HEK293 (cell line): Measurements from ENCODE around the gene ANKRD52.

Source experiments
- BCL6B ChIP-seq: fragments of 450-650 bp; formaldehyde crosslinking; IDR thresholded peaks from 2 replicates; pipeline ENCODE4 v1.5.1; 2017; ENCODE audit warnings: missing biosample characterization, missing genetic modification characterization
- INSM2 ChIP-seq: fragments of 450-650 bp; formaldehyde crosslinking; IDR thresholded peaks from 2 replicates; pipeline ENCODE4 v1.5.1; 2016; ENCODE audit warnings: missing biosample characterization, missing genetic modification characterization
- KLF16 ChIP-seq: fragments of 450-650 bp; formaldehyde crosslinking; IDR thresholded peaks from 2 replicates; pipeline ENCODE4 v1.5.1; 2017; ENCODE audit warnings: missing biosample characterization, missing genetic modification characterization
- OSR2 ChIP-seq: fragments of 450-650 bp; formaldehyde crosslinking; IDR thresholded peaks from 2 replicates; pipeline ENCODE4 v1.5.1; 2016; ENCODE audit warnings: missing biosample characterization, missing genetic modification characterization
- SALL2 ChIP-seq: fragments of 450-650 bp; formaldehyde crosslinking; IDR thresholded peaks from 2 replicates; pipeline ENCODE4 v1.5.0; 2017; ENCODE audit warnings: missing biosample characterization, mild to moderate bottlenecking, missing genetic modification characterization, borderline replicate concordance
- SETDB1 ChIP-seq: IDR thresholded peaks from one replicate; pipeline ENCODE4 v1.6.1; 2017; ENCODE audit warnings: mild to moderate bottlenecking, low read length, moderate library complexity, mixed read lengths; ENCODE audit not compliant: insufficient read length
- SP2 ChIP-seq: fragments of 450-650 bp; formaldehyde crosslinking; IDR thresholded peaks from 2 replicates; pipeline ENCODE4 v1.5.1; 2016; ENCODE audit warnings: missing biosample characterization, missing genetic modification characterization
- SP3 ChIP-seq: fragments of 450-650 bp; formaldehyde crosslinking; IDR thresholded peaks from 2 replicates; pipeline ENCODE4 v1.5.1; 2016; ENCODE audit warnings: missing biosample characterization, missing genetic modification characterization
- ZBTB20 ChIP-seq: fragments of 450-650 bp; formaldehyde crosslinking; IDR thresholded peaks from 2 replicates; pipeline ENCODE4 v1.5.1; 2016; ENCODE audit warnings: missing biosample characterization, missing genetic modification characterization
- ZBTB26 ChIP-seq: fragments of 450-650 bp; formaldehyde crosslinking; optimal IDR thresholded peaks from 2 replicates; pipeline ENCODE3; 2016; ENCODE audit warnings: missing biosample characterization, mild to moderate bottlenecking, missing genetic modification characterization
- ZBTB48 ChIP-seq: fragments of 450-650 bp; formaldehyde crosslinking; IDR thresholded peaks from 2 replicates; pipeline ENCODE4 v1.5.1; 2016; ENCODE audit warnings: missing biosample characterization, missing genetic modification characterization
- ZFP3 ChIP-seq: fragments of 450-650 bp; formaldehyde crosslinking; IDR thresholded peaks from 2 replicates; pipeline ENCODE4 v1.5.1; 2016; ENCODE audit warnings: low read depth, missing biosample characterization, missing genetic modification characterization
- ZNF10 ChIP-seq: fragments of 450-650 bp; formaldehyde crosslinking; IDR thresholded peaks from 2 replicates; pipeline ENCODE4 v1.5.1; 2017; ENCODE audit warnings: missing biosample characterization, missing genetic modification characterization
- ZNF121 ChIP-seq: fragments of 450-650 bp; formaldehyde crosslinking; IDR thresholded peaks from 2 replicates; pipeline ENCODE4 v1.5.1; 2016; ENCODE audit warnings: missing biosample characterization, missing genetic modification characterization
- ZNF148 ChIP-seq: fragments of 450-650 bp; formaldehyde crosslinking; IDR thresholded peaks from 2 replicates; pipeline ENCODE4 v1.5.0; 2017; ENCODE audit warnings: missing biosample characterization, missing genetic modification characterization, borderline replicate concordance
- ZNF175 ChIP-seq: fragments of 450-650 bp; formaldehyde crosslinking; IDR thresholded peaks from 2 replicates; pipeline ENCODE4 v1.5.1; 2016; ENCODE audit warnings: missing biosample characterization, missing genetic modification characterization
- ZNF214 ChIP-seq: fragments of 450-650 bp; formaldehyde crosslinking; IDR thresholded peaks from 2 replicates; pipeline ENCODE4 v1.5.1; 2017; ENCODE audit warnings: missing biosample characterization, mild to moderate bottlenecking, missing genetic modification characterization, borderline replicate concordance
- ZNF335 ChIP-seq: fragments of 450-650 bp; formaldehyde crosslinking; conservative IDR thresholded peaks from 2 replicates; pipeline ENCODE4 v1.5.1; 2016; ENCODE audit warnings: missing biosample characterization, missing genetic modification characterization
- ZNF394 ChIP-seq: fragments of 450-650 bp; formaldehyde crosslinking; IDR thresholded peaks from 2 replicates; pipeline ENCODE4 v1.5.1; 2016; ENCODE audit warnings: missing biosample characterization, missing genetic modification characterization, mild to moderate bottlenecking, moderate library complexity, borderline replicate concordance
- ZNF488 ChIP-seq: fragments of 450-650 bp; formaldehyde crosslinking; IDR thresholded peaks from 2 replicates; pipeline ENCODE4 v1.5.1; 2016; ENCODE audit warnings: missing biosample characterization, missing genetic modification characterization
- ZNF510 ChIP-seq: fragments of 450-650 bp; formaldehyde crosslinking; IDR thresholded peaks from 2 replicates; pipeline ENCODE4 v1.5.1; 2018; ENCODE audit warnings: mild to moderate bottlenecking, missing genetic modification characterization, missing biosample characterization; ENCODE audit not compliant: insufficient replicate concordance
- ZNF518A ChIP-seq: fragments of 450-650 bp; formaldehyde crosslinking; conservative IDR thresholded peaks from 2 replicates; pipeline ENCODE4 v1.5.1; 2016; ENCODE audit warnings: low read depth, missing biosample characterization, missing genetic modification characterization
- ZNF660 ChIP-seq: fragments of 450-650 bp; IDR thresholded peaks from 2 replicates; pipeline ENCODE4 v1.5.1; 2018; ENCODE audit warnings: missing biosample characterization, mild to moderate bottlenecking, missing genetic modification characterization
- ZNF664 ChIP-seq: fragments of 450-650 bp; formaldehyde crosslinking; IDR thresholded peaks from 2 replicates; pipeline ENCODE4 v1.5.1; 2016; ENCODE audit warnings: missing biosample characterization, missing genetic modification characterization
- ZNF670 ChIP-seq: fragments of 450-650 bp; formaldehyde crosslinking; IDR thresholded peaks from 2 replicates; pipeline ENCODE4 v1.5.1; 2016; ENCODE audit warnings: missing biosample characterization, missing genetic modification characterization, low read depth
- ZNF707 ChIP-seq: fragments of 450-650 bp; formaldehyde crosslinking; IDR thresholded peaks from 2 replicates; pipeline ENCODE4 v1.5.1; 2016; ENCODE audit warnings: missing biosample characterization, missing genetic modification characterization
- ZNF830 ChIP-seq: fragments of 450-650 bp; IDR thresholded peaks from 2 replicates; pipeline ENCODE4 v1.5.0; 2018; ENCODE audit warnings: missing biosample characterization, missing genetic modification characterization, low read depth, mild to moderate bottlenecking, moderate library complexity

ANKRD52 gene

GRCh38 chr12:56221757-56222530 lies 36.2 kb downstream of the ANKRD52 start, which contains the start of gene RNF41 (continued):
- TF ChIP-seq ZBTB26 (tag by site-specific recombination) (peak; percentile 8), KLF16 (tag by site-specific recombination) (no peak; the same call in 1 of the 2 replicates), SETDB1 (no peak), ZNF488 (tag by site-specific recombination) (no peak), ZBTB48 (tag by site-specific recombination) (peak; percentile 40; the same call in 1 of the 2 replicates), ZNF830 (no peak), ZNF148 (tag by site-specific recombination) (no peak), ZNF121 (tag by site-specific recombination) (peak; percentile 86), ZNF660 (peak; percentile 40), ZBTB20 (tag by site-specific recombination) (peak; percentile 89), ZNF10 (tag by site-specific recombination) (peak; percentile 25; the same call in 1 of the 2 replicates), SALL2 (tag by site-specific recombination) (no peak), ZNF664 (tag by site-specific recombination) (no peak), SP3 (tag by site-specific recombination) (peak; percentile 87), ZFP3 (no peak), ZNF510 (tag by site-specific recombination) (no peak), OSR2 (no peak), ZNF670 (tag by site-specific recombination) (no peak), ZNF335 (peak; percentile 22; the same call in 1 of the 2 replicates), BCL6B (no peak), ZNF707 (no peak), ZNF518A (tag by site-specific recombination) (peak; percentile 41), ZNF394 (no peak; the same call in 1 of the 2 replicates), INSM2 (no peak), ZNF214 (tag by site-specific recombination) (no peak), ZNF175 (tag by site-specific recombination) (no peak), SP2 (tag by site-specific recombination) (peak; percentile 98)
